Measurements from ENCODE around the gene SUGCT.

The SUGCT gene

DNA sequence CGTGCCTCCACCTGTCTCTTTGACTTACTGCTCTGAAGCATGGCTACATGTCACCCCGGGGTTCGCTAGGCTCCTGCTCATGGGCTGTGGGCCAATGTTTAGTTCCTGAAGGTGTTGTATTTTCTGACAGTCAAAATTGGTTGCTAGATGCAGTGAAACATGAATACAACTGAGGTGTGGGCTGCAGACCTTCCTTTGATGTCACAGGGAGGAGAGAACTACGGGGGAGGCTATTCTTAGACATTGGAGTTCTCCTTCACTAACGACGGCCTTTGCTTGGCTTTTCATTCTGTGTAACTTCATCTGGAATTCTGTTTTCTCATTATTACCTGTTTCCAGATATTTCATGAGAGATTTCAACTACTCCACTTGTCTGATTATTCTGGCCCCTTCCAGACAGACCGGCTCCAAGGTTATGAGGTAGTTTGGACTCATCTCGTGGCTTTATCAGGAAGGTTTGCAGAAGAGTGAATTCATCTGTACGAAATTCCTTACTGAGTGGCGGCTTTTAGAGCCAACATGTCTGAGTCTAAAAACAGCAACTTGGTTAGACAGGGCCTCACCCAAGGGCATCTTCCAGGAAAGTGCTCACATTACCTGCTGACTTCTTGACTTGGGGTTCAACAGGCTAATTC is 774.7 kb downstream of the SUGCT start:
- no peak overlapping the region for H3K27ac ChIP-seq
- no peaks in the 10 kb centered on the region for H3K79me2 ChIP-seq
- no peaks in the 10 kb centered on the region for H3K27me3 ChIP-seq (ENCODE audit: control insufficient read depth, insufficient read depth, low read length)
- H3K4me1 ChIP-seq, result no peaks in the 10 kb centered on the region
- H2AFZ ChIP-seq, result no peak overlapping the region
- TF ChIP-seq, protein P1, sequence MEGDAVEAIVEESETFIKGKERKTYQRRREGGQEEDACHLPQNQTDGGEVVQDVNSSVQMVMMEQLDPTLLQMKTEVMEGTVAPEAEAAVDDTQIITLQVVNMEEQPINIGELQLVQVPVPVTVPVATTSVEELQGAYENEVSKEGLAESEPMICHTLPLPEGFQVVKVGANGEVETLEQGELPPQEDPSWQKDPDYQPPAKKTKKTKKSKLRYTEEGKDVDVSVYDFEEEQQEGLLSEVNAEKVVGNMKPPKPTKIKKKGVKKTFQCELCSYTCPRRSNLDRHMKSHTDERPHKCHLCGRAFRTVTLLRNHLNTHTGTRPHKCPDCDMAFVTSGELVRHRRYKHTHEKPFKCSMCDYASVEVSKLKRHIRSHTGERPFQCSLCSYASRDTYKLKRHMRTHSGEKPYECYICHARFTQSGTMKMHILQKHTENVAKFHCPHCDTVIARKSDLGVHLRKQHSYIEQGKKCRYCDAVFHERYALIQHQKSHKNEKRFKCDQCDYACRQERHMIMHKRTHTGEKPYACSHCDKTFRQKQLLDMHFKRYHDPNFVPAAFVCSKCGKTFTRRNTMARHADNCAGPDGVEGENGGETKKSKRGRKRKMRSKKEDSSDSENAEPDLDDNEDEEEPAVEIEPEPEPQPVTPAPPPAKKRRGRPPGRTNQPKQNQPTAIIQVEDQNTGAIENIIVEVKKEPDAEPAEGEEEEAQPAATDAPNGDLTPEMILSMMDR (IDR thresholded peaks at IDR 0.05), result no peak
- no peaks in the 10 kb centered on the region for H3K36me3 ChIP-seq (ENCODE audit: control insufficient read depth, insufficient read depth, low read length)
- H3K4me3 ChIP-seq (ENCODE audit: low read depth, low read length), result no peak overlapping the region
- H3K9me3 ChIP-seq (ENCODE audit: control insufficient read depth, low read length), result no peaks in the 10 kb centered on the region
- H3K9ac ChIP-seq, result no peak overlapping the region
- H3K4me2 ChIP-seq (ENCODE audit: low read length), result no peak overlapping the region

All from parathyroid adenoma (tissue), 2 donors.